Uterus (tissue), 2 donors: ENCODE results near the gene CCDC60.

Experiments
- POLR2A ChIP-seq, 2 donors: fragments of 450-650 bp; IDR thresholded peaks; one replicate each; pipeline ENCODE4 v1.6.1; 2016; ENCODE audit warnings: antibody characterized with exemption in 2 of 2, mild to moderate bottlenecking in 1 of 2, moderate library complexity in 1 of 2
- TF ChIP-seq, protein P1 (sequence below), 4 experiments: fragments of 200-600 bp in 2 of 4; fragments of 450-650 bp in 2 of 4; sonication (generic) in 2 of 4; IDR thresholded peaks; one replicate each; pipeline ENCODE4 v1.5.1; 2016 to 2019; ENCODE audit warnings: antibody characterized with exemption in 4 of 4, mild to moderate bottlenecking in 2 of 4, moderate library complexity in 1 of 4

DNA sequence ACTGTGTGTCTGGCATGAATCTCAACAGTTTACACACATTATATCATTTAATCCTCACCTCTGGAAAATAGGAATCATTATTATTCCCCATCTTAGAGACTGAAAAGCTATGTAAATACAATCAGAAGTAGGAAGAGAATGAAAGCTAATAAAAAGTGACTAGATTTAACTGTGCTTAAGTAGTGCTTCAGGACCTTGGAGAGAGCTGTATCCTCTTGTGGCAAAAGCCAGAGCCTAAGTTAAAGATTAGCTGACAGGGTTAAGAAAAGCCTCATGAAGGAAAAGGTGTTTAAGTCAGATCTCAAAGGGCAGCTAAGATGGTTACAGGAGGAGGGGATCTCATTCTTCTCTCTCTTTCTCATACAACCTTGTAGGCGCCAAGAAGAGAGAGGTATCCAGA, 193.7 kb downstream of the CCDC60 start:
- TF ChIP-seq, protein P1, sequence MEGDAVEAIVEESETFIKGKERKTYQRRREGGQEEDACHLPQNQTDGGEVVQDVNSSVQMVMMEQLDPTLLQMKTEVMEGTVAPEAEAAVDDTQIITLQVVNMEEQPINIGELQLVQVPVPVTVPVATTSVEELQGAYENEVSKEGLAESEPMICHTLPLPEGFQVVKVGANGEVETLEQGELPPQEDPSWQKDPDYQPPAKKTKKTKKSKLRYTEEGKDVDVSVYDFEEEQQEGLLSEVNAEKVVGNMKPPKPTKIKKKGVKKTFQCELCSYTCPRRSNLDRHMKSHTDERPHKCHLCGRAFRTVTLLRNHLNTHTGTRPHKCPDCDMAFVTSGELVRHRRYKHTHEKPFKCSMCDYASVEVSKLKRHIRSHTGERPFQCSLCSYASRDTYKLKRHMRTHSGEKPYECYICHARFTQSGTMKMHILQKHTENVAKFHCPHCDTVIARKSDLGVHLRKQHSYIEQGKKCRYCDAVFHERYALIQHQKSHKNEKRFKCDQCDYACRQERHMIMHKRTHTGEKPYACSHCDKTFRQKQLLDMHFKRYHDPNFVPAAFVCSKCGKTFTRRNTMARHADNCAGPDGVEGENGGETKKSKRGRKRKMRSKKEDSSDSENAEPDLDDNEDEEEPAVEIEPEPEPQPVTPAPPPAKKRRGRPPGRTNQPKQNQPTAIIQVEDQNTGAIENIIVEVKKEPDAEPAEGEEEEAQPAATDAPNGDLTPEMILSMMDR (IDR thresholded peaks at IDR 0.05) = no peak
- no peak for TF ChIP-seq POLR2A (IDR thresholded peaks at IDR 0.05)
